Activated CD8-positive, alpha-beta memory T cell treated with anti-CD3 and anti-CD28 coated beads, Interleukin-2, amount 50 U/mL, for 4 hours (primary cell): Measurements from ENCODE around the gene SCLT1.
"Not testable (repeated sequence)": the region's sequence is repeated elsewhere in the genome, so short reads cannot be mapped to it uniquely, and the experiment has no call there.

Source experiments
- DNase-seq: peaks from one replicate; pipeline ENCODE4 v3.0.0-alpha.2; 2020

Gene SCLT1

DNA sequence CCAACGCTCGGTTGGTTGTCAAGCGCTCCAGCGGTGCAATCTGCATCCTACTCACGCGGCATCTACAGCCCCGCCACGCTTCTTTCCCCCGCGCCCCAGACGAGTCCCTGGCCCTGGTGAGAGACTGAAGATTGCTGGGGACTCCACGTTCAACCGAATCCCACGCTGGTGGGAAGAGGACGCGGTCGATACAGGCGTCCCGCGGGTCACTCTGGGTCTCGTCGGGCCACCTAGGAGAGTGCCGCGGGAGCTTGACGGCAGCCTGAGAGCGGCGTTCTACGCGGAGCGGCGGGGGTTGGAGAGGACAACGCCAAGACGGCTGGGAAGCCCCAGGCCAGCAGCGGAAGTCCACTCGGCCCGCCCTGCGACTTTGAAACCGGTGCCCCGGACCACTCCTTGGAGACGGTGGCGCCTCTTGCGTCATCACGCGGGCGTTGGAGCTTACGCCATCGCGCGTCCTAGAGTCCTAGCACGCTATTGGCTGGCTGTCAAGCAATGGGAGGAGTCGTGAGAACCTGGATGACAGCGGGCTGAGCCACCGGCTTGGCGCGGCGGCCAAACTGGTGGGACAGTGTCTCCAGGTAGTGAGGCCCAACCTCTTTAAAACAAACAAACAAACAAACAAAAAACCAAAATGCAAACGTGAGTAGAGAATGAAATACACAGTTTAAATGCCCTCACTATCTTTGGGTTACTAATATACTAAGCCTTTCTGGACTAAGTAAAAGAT lies at the start of gene SCLT1:
SCLT1 (minus strand) TSS at position 349 of the 730 bp plus-strand sequence. CDS start 436 bp downstream, outside the sequence.
- DNase-seq, result peak; percentile 95

DNA sequence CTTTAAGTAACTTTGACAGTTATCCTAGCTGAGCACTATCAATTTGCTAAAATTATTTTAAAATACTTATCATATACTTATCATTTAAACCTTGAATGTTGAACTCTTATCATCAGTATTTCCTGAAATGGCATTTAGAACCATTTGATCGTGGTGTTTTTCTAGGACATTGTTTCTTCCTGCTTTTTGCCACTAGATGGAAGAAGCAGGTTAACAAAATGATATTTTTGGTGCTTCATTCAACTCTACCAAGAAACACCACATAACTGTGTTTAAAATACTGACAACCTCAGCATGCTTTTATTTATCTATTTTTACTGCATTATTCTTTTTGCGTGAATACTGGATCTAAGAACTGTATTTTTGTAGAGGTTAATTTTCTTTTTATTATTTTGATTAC lies 47.2 kb upstream of the SCLT1 start:
- DNase-seq, result no peak

DNA sequence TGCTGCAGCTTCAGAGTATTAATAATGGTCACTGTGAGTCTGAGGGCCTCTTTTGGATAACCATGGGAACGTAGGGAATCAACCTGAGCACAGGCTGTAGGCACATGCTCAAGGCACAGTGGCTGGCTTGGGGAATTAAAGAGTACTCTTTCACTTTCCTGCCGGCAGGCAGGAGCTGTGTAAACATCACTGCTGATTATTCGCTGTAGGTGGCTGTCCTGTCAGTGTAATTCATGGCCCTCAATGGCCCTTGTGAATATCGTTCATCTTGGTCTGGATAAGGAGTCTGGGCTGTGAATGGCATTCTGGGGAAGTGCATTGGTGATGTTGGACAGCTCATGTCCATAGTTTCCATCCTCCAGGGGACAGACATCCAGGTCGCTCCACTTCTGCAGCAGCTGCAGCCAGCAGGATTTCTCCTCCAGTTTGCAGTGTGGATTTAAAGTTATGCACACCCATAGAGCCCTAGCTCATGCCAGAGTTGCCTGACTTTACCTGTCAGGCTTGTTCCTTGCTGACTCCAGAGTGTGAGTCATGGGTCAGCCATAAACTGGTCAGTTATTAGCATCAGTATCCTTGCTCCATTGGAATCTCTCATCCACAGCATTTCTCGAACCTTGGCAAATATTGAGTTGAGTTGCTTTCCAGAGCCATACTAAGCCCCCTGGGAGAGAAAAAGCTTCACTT lies 45.6 kb upstream of the SCLT1 start:
- DNase-seq, result no peak

DNA sequence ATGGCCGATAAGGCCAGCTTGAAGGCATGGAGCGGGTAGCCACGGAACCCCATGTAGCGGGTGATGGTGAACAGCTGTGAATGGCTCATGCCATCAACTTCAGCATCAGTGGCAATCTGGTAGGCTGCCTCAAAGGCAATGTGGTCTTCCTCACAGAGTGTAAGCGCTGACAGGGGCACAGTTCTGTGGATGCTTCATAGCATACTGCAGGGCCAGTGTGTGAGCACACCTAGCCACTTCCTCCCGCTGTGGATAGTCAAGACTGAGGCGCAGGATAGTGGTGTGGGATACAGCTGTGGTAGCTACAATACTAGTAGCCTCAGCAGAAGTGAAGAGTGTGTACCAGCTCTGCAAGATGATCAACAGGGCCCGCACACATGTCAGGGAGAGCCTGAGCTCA lies 43.1 kb upstream of the SCLT1 start:
- no peak for DNase-seq

DNA sequence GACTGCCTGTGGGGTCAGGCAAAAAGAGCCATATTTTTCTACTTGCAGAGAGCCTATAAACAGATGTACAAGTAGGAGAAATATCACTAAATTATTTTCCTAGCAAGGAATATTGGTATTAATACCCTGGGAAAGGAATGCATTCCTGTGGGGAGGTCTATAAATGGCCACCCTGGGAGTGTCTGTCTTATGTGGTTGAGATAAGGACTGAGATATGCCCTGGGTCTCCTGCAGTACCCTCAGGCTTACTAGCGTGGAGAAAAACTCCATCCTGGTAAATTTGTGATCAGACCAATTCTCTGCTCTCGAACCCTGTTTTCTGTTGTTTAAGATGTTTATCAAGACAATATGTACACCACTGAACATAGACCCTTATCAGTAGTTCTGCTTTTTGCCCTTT lies 38.0 kb upstream of the SCLT1 start:
- DNase-seq, result no peak

DNA sequence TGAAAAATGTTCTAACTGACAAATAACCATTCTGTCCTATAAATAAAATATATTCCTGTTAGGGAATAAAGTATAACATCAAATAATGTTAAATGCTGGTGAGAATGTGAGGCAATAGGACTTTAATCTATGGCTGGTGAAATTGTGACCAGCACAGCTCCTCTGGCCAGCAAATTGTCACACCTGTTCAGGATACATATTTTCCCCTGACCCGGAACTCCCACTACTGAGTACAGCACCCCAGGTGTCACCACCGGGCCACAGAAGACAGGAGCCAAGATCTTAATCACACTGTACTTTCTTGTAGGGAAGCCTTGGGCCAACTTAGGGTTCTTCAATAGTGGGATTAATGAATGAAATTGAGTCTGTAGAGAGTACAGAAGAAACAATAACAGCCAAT lies 35.8 kb upstream of the SCLT1 start:
- DNase-seq, result no peak

DNA sequence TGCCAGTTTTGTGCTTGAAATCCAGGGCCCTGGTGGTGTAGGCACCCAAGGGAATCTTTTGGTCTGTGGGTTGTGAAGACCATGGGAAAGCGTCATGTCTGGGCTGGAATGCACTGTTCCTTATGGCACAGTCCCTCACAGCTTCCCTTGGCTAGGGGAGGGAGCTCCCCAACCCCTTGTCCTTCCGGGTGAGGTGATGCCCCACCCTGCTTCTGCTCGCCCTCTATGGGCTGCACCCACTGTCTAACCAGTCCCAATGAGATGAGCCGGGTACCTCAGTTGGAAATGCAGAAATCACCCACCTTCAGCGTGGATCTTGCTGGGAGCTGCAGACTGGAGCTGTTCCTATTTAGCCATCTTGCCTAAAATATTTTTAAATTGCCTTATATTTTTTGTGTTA lies 33.3 kb upstream of the SCLT1 start:
- not testable (repeated sequence) for DNase-seq

DNA sequence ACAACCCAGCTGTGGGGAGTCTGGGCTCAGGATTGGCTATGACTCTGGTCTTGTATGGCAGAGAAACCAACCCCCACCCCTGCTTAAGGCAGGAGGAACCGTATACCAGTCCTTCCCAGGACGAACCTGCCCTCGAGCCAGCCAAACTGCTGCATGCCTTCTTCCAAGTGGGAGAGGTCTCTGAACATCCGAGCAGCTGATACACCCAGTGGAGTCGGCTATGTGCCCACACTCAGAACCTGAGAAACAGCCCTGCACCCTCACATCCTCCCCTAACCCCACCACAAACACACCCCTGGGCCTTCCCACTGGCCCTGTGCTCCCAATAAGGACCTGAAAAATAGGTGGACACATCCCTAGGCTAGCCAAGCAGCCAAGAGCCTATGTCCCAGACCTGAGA lies 24.4 kb upstream of the SCLT1 start:
- no peak for DNase-seq

DNA sequence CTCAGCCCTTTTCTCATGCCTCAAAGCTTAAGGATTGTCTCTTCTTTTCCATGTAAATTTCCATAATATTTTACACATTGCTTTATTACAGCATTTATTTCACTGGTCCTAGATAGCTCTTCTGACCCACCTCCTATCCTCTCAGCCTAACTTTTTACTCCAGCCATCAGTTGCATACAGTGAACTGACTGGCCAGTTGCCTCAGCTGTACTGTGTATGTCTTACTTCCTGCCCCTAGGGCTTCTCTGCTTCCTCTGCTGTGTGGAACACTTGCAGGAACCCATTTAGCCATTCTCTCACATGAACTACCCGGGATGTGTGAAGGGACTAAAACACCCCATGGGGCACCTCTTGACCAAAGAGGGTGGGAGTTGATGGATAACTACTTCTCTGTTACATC lies 20.6 kb upstream of the SCLT1 start:
- DNase-seq, result no peak

DNA sequence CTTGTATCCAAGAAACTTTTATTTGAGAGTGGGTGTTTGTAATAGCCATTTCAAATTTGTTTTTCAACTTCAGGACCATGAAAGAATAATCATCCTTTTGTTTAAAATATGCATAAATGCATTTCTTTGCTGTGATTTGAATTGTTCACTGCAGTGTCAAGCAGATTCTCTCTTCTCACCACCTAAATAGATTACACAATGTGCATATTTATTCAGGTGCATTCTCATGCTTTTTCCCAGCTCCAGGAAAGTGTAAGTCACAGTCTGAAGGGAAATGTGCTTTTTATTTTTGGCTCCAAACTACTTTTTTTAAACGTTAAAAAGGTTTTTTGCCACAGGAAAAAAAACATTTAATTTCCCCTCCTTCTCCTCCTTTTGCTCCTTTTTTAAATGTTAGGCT lies 20.1 kb upstream of the SCLT1 start:
- no peak for DNase-seq

DNA sequence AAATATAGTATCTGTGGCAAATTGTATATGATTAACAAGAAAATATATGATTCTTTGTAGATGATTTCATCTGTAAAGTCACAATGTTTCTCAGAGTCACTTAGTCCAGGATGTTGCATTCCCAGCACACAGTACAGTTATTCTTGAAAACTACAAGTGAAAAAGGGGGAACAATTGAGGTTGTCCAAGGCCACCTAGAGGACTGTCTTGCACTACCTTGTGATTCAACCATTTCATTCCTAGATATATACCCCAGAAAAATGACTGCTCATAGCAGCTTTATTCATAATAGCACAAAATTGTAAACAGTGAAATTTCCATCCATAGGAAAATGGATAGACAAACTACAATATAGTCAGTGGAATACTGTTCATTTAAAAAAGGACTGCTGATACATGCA lies 18.6 kb upstream of the SCLT1 start:
- no peak for DNase-seq

DNA sequence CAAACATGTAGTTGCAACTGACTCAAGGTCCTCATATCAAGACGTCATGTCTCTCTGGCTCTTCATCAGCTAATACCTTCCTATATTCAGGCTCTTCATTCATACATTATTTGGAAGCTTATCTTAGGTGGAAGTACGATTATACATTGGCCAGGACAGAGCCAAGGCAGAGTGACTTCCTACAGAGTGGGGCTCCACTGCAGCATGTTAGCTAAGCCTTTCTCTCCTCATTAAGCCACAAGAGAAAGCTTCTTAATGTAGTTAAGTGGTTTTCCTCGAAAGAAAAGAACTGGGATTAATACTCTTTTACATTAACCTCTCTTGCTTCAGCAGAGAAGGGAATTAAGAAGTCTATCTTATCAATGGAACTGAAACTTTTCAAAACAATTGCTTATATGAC lies 17.6 kb upstream of the SCLT1 start:
- no peak for DNase-seq

DNA sequence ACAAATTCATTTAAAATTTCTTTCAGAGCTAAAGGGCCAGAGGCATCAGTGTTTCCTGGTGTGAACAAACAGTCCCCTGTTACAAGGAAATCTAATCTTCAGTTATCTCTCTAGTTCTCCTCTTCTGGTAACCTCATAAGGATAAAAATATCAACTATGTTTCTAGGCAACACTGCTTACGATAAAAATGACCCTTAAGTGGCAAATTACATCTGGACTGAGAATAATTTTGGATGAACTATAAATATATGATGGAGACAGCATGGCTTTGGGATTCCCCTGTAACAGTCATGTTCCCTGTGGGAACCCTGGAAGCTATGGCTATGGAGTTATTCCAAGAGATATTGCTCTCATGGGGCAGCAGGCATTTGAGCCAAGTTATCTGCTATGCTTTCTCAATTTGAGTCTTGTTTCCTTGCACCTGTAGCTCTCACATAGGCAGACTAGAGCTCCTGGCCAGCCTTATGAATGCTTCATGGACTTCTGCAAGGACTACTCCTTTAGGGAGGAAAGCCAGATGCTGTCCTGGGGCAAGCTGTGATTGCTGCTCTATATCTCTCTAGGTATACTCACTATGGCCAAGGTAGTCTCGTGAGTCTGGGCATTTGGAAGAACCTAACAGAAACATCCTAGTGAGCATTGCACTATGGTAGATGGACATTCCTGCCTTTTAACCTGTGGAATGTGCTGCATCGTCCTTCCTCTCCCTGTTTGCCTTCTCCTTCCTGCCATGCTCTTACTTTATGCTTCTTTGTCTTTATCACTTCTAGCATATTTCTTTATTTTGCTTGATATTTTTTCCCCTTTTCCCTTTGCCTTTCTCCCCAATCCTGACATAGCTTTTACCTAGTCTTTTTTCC lies 16.9 kb upstream of the SCLT1 start:
- DNase-seq, result no peak

DNA sequence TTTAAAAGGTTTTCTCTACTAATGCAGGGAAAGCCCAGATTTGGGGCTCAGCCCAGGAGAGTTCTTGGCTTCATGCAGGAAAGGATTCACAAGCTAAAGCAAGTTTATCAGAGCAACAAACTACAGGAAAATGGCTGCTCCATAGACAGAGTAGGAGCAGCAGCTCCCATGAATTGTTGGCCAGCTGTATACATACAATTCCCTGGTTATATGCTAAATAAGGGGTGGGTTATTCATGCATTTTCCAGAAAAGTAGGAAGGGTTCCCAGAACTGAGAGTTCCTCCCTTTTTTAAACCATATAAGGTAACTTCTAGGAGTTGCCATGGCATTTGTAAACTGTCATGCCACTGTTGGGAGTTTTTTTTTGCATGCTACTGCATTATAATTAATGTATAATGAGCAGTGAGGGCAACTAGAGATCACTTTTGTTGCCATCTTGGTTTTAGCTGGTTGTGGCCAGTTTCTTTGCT lies 5.2 kb upstream of the SCLT1 start:
- no peak for DNase-seq

DNA sequence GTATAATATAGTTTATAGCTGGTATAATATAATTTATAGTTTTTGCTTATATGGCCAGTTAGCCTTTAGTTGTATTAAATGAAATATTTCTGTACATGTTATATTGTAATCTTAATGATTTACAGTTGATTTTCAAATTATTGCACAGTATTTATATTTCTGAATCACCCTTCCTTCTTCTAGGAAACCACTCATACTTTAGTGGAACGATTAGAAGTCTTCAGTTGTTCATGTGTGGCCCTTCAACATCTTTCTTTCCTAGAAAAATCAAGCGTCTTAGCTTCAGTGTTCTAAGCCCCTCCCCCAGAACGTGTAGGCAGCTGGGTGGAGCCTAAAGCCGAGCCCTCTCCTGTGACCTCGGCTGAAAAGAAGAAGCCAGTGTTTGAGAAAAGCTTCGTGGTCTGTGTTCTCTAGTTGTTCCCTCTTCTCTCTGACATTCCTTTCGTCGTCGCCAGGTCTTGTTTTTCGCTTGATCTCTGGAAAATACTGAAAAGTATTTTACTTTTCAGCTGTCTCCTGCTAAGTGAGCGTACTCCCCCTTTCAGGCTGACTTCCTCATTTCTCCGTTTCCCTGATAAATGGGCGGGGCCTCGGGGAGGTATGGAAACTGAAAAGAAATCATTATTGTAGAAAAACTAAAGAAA lies 2.6 kb upstream of the SCLT1 start, which contains the start of gene C4orf33:
C4orf33 (plus strand) TSS at position 342 of the 644 bp plus-strand sequence. CDS start 6,459 bp downstream, outside the sequence.
- peak; percentile 74 for DNase-seq

DNA sequence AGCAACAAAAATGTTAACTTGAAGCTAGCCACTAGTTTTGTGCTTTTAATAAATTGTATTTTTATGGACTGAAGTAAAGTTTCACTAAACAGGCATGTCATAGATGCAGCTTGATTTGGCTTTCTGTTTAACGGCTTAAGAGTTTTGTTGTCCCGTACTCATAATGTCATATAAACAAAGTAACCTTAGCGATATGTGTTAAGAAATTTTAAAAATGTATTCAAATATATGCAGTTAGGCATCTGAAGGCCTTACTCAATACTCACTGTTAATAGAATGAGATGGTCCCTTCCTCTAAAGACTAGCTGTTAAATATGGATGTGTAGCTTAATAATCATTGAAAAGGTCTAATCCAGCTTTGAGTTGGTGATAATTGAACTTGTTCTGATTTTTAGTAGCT lies 1.0 kb upstream of the SCLT1 start:
- DNase-seq, result no peak

DNA sequence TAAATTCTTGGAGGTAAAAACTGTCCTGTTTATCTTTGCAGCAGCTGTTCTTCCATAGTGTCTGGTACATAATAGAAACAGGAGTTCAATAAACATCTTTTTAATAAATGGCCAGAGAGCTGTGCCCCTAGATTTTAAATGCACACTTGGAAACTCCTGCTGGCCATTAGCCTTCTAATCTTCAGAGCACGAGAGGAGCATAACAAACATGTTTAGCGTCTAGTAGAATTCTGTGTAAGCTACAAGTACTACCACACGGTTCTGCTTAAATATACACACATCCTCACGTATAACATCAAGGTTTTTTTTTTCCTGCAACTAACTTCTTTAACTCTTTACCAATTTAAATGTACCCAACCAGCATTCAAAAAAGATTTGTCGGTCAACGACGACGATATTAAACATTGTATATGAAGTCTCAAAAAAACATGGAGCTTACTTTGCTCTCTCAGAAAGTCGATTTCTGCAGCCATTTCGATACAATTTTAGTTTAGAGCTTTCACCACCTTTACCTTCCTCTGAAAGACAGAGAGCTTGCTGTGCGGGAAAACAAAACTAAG lies 628 bp downstream of the SCLT1 start:
- DNase-seq, result no peak

DNA sequence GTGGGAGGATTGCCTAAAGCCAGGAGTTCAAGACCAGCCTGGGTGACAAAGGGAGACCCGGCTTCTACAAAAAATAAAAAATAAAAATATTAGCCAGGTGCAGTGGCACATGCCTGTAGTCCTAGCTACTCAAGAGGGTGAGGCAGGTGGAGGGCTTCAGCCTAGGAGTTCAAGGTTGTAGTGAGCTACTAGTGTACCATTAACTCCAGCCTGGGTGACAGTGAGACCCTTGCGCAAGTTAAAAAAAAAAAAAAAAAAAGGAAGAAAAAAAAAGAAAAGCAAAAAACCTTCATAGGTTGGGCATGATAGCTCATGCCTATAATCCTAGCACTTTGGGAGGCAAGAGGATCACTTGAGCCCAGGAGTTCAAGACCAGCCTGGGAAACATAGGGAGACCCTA lies 5.8 kb downstream of the SCLT1 start:
- DNase-seq, result no peak

DNA sequence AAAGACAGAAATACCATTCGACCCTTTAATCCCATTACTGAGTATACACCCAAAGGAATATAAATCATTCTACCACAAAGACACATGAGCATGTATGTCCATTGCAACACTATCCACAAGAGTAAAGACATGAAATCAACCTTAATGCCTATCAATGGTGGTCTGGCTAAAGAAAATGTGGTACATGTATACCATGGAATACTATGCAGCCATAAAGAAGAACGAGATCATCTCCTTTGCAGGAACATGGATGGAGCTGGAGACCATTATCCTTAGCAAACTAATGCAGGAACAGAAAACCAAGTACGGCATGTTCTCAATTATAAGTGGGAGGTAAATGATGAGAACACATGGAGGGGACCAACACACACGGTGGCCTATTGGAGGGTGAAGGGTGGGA lies 7.9 kb downstream of the SCLT1 start:
- no peak for DNase-seq

DNA sequence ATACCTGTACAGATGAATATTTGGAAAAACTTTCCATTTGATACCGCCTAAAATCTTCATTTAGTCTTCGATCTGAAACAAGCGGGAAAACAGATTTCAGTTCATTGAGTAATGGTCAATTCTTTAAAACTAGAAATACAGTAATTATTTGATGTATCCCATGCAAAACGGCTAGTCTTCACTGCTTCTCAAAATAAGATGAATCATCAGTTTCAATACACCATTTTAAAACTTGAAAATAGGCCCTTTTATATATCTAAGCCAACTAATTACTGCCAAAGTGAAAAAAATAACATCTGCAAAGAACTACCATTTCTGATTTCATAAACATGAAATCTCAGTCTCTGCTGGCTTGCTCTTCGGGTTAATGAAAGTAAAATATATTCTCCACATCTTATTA lies 11.0 kb downstream of the SCLT1 start:
- DNase-seq, result no peak

DNA sequence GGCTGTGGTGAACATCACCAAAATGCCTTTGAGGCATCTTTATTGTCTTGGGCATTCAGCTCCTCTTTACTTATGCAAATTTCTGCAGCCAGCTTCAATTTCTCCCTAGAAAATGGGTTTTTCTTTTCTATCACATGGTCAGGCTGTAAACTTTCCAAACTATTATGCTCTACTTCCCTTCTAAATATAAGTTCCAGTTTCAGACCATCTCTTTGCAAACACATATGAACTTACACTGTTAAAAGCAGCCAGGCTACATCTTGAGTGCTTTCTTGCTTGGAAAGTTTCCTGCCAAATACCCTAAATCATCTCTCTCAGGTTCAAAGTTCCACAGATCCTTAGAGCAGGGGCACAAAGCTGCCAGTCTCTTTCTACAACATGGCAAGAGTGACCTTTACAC lies 13.2 kb downstream of the SCLT1 start:
- DNase-seq, result no peak

DNA sequence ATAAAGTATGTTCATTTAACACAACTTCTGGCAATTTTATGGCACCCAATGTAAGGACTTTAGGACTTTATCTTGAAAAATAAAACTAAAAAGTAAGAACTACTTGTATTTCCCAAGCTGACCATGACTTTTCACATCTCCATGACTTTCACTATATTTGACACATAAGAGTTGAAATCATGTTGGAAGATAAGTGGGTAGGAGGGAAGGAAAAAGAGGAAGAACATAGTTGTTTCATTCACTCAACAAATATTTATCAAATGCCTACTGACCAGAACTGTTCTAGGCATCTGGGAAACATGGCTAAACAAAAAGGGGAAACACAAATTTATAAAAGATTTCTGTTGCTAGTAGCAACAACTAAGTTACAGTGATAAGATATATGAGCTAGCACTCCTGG lies 16.0 kb downstream of the SCLT1 start:
- DNase-seq, result no peak

DNA sequence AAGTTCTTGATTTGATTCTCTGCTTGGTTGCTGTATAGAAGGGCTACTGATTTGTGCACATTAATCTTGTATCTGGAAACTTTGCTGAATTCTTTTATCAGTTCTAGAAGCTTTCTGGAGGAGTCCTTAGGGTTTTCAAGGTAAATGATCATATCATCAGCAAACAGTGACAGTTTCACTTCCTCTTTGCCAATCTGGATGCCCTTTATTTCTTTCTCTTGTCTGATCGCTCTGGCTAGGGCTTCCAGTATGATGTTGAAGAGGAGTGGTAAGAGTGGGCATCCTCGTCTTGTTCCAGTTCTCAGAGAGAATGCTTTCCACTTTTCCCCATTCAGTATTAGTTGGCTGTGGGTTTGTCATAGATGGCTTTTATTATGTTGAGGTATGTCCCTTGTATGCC lies 23.8 kb downstream of the SCLT1 start:
- DNase-seq, result not testable (repeated sequence)
